Osteocyte (in vitro differentiated cells): Measurements from ENCODE around the gene SHKBP1. TPM values are rescaled to one million over a fixed set of nuclear protein-coding genes. Genes with fewer than 3 reads are reported as not detected.
"Not testable (repeated sequence)": the region's sequence is repeated elsewhere in the genome, so short reads cannot be mapped to it uniquely, and the experiment has no call there.

Experiments
- DNase-seq: peaks from one replicate; pipeline ENCODE4 v3.0.0; 2021; ENCODE audit warnings: mixed read lengths; ENCODE audit not compliant: unreplicated experiment; ENCODE audit errors: extremely low spot score
- H3K27ac Mint-ChIP-seq: one replicate; pipeline ENCODE4 v1.8.0; 2021; ENCODE audit warnings: mild to moderate bottlenecking, mixed read lengths; ENCODE audit not compliant: unreplicated experiment
- H3K27me3 Mint-ChIP-seq: one replicate; pipeline ENCODE4 v1.8.0; 2021; ENCODE audit warnings: mixed read lengths; ENCODE audit not compliant: unreplicated experiment
- H3K36me3 Mint-ChIP-seq: one replicate; pipeline ENCODE4 v1.8.0; 2021; ENCODE audit warnings: mixed read lengths; ENCODE audit not compliant: unreplicated experiment
- H3K4me1 Mint-ChIP-seq: one replicate; pipeline ENCODE4 v1.8.0; 2021; ENCODE audit warnings: mixed read lengths; ENCODE audit not compliant: unreplicated experiment
- H3K4me3 Mint-ChIP-seq: one replicate; pipeline ENCODE4 v1.8.0; 2021; ENCODE audit warnings: mild to moderate bottlenecking, moderate library complexity, mixed read lengths; ENCODE audit not compliant: unreplicated experiment
- H3K9me3 Mint-ChIP-seq: one replicate; pipeline ENCODE4 v1.8.0; 2021; ENCODE audit warnings: mixed read lengths; ENCODE audit not compliant: unreplicated experiment
- CTCF ChIP-seq: fragments of 200-600 bp; sonication (generic); IDR thresholded peaks from 2 replicates; pipeline ENCODE4 v1.5.0; 2021; ENCODE audit warnings: antibody characterized with exemption, mild to moderate bottlenecking, moderate library complexity
- total RNA-seq: library from RNA; stranded (reverse); gene quantifications from 2 replicates; pipeline ENCODE4 v1.2.1, GENCODE V29; 2021

The SHKBP1 gene
- total RNA-seq, 1 donor from 2014 or later = 53.8 TPM

- H3K4me1 Mint-ChIP-seq = peaks cover 11% of the 10 kb centered on the region
- no peak for TF ChIP-seq CTCF
- no peak for DNase-seq
- no peaks in the 10 kb centered on the region for H3K9me3 Mint-ChIP-seq
- H3K27me3 Mint-ChIP-seq = peaks cover 16% of the 10 kb centered on the region
- no peak overlapping the region for H3K27ac Mint-ChIP-seq
- H3K36me3 Mint-ChIP-seq = no peaks in the 10 kb centered on the region
- H3K4me3 Mint-ChIP-seq = no peak overlapping the region
These were observed 33.6 kb upstream of the SHKBP1 start for GRCh38 chr19:40543029-40543597.

DNA sequence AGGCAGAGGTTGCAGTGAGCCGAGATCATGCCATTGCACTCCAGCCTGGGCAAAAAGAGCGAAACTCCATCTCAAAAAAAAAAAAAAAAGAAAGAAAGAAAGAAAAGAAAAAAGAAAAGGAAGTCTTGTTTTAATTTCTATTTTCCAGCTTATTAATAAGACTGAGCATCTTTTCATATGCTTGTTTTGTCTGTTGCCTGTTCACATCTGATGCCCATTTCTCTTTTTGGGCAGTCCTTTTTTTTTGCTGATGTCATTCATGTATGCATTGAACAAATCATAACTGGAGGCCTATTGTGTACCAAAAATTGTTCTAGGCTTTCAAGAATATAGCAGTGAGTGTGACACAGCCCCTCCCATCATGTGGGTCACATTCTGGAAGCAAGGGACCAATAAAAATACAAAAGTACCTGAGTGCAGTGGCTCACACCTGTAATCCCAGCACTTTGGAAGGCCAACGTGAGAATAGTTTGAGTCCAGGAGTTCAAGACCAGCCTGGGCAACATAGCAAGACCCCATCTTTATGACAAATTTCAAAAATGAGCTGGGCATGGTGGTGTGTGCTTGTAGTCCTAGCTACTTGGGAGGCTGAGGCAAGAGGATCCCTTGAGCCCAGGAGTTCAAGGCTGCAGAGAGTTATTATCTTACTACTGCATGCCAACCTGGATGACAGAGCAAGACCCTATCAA lies 30.4 kb upstream of the SHKBP1 start:
- not testable (repeated sequence) for H3K36me3 Mint-ChIP-seq, H3K27ac Mint-ChIP-seq, DNase-seq, H3K9me3 Mint-ChIP-seq, H3K4me3 Mint-ChIP-seq
- peaks cover 41% of the 10 kb centered on the region for H3K27me3 Mint-ChIP-seq
- H3K4me1 Mint-ChIP-seq = peaks cover 13% of the 10 kb centered on the region

GRCh38 chr19:40547190-40547589 lies 29.5 kb upstream of the SHKBP1 start:
- H3K27me3 Mint-ChIP-seq = peaks cover 44% of the 10 kb centered on the region
- not testable (repeated sequence) for H3K4me3 Mint-ChIP-seq, H3K9me3 Mint-ChIP-seq, H3K27ac Mint-ChIP-seq, DNase-seq, H3K36me3 Mint-ChIP-seq
- H3K4me1 Mint-ChIP-seq = peaks cover 12% of the 10 kb centered on the region

DNA sequence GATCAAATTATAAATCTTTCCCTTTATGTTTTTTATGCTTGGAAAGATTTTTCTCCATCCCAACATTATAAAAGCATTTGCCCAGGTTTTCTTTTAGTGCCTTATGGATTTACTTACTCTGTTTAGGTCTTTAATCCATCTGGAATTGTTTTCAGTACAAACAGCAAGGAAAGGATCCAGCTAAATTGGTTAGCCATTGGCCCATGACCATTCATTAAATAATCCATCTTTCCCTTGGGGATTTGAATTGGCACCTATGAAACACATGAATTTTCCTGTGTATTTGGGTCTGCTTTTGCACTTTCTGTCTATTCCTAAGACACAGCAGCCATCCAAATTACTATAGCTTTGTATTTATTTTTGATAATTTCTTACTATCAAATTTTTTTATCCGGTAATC lies 28.8 kb upstream of the SHKBP1 start:
- no peaks in the 10 kb centered on the region for H3K36me3 Mint-ChIP-seq
- H3K27me3 Mint-ChIP-seq = peaks cover 49% of the 10 kb centered on the region
- no peak overlapping the region for H3K27ac Mint-ChIP-seq
- H3K4me3 Mint-ChIP-seq = no peak overlapping the region
- DNase-seq = no peak
- no peak for TF ChIP-seq CTCF
- peaks cover 7% of the 10 kb centered on the region for H3K4me1 Mint-ChIP-seq
- H3K9me3 Mint-ChIP-seq = no peaks in the 10 kb centered on the region

DNA sequence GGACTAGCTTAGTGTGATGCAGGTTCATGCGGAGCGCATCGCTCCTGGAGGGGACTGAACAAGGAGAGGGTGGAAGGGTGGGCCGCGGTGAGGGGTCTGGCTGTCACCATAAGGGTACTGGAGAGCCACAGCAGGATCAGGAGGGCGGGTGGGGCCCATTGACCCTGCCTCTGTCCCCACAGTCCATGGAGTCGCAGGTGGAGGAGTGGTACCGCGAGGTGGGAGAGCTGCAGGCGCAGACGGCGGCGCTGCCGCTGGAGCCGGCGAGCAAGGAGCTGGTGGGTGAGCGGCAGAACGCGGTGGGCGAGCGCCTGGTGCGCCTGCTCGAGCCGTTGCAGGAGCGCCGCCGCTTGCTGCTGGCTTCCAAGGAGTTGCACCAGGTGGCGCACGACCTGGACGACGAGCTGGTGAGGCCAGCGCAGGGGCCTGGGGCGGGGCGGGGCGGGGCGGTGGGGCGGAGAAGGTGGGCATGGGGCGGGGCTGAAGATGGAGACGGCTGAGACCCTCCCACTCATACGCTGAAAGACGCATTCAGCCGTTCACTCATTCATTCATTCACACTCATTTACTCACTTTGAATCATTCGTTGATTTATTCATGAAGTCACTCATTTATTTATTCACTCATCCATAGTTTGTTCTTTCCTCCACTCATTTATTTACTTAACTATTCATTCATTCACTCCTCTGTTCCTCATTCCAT lies 27.5 kb upstream of the SHKBP1 start:
- no peak for DNase-seq
- peaks cover 55% of the 10 kb centered on the region for H3K27me3 Mint-ChIP-seq
- no peaks in the 10 kb centered on the region for H3K9me3 Mint-ChIP-seq

More for the DNA sequence above, 27.5 kb upstream of the SHKBP1 start:
- Mint-ChIP-seq H3K4me3 (no peak overlapping the region), H3K4me1 (peaks cover 6% of the 10 kb centered on the region), H3K36me3 (no peaks in the 10 kb centered on the region), H3K27ac (no peak overlapping the region)
- peak; percentile 53 for TF ChIP-seq CTCF
